GM19023 (cell line): ENCODE data around the gene ARSB.
"Not testable (repeated sequence)": the region's sequence is repeated elsewhere in the genome, so short reads cannot be mapped to it uniquely, and the experiment has no call there.

Experiments used
- ATAC-seq: cut with Tn5 transposase; IDR thresholded peaks from one replicate; pipeline ENCODE4 v1.9.1; 2021; ENCODE audit warnings: mild to moderate bottlenecking, moderate library complexity; ENCODE audit not compliant: unreplicated experiment

Gene ARSB

DNA sequence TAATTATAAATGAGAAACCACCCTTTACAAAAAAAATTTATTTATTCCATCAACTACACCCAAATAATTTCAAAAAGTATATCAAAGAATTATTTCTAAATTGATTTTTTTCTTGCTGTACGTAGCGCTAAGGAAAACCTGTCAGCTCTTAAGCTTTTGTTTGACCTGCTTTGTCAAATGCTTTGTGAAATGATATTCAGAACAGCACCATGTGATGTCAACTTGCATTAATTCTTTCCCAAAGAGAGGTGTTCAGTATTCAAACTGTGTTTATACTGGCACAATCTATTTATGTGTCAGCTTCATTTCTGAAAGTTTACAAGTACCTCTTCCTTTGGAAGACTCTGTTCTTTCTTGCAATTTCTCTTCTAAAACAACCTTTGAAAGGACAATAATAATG lies 12.0 kb upstream of the ARSB start:
- ATAC-seq: no peak

DNA sequence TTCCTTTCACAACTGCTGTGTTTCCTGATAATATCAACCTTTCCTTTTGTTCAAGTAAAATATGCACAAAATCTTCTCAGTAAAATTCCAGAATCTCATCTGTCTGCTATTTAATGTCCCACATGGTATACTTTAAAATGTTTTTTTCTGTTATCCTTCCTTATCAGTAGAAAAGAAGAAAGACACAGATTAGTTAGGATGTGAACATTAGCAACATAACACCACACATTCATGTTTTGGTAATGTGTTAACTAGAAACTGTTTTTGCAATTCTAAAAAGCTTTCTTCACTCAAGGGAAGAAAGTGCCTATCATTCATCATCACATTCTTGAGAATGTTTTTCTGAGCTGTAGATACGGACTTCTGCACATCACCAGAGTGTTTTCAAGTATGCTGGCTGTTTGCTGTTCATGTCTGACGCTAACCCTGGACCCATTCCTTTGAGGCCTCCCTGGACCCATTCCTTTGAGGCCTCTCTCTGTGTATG lies 10.5 kb upstream of the ARSB start:
- ATAC-seq: no peak

DNA sequence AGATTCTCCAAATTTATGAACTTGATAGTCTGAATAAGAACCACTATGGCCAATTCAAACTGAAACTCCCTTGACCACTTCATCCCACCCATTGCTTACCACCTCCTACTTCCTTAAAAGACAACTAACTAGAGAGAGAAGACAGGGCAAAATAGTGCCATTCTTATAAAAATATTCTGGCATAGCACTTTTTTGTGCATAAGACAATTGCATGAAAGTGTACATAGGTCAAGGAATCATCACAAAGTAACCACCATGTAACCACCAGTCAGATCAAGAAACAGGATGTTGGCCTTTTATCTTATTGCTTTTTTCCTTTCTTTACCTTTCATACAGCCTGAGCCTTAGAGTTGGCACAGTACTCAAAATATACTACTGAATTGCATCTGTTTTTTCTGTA lies 8.1 kb upstream of the ARSB start:
- ATAC-seq: no peak

DNA sequence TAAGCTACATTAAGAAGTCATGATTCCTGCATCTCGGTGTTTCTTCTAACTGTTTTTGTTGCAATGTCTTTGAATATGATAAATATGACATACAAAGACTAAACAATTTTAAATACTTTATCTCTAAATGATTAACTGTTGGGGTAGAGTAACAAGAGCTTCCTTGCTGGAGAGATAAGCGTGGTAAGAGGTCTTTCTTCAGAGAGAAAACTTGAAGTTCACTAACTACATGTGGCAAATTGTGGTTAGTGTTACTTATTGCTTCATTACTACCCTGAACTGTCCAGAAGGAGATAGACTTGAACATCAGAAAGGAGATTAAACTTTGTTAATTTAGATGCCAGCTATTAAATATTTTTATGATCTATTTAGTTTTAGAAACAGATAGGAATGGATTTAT lies 7.0 kb upstream of the ARSB start:
- ATAC-seq: no peak

DNA sequence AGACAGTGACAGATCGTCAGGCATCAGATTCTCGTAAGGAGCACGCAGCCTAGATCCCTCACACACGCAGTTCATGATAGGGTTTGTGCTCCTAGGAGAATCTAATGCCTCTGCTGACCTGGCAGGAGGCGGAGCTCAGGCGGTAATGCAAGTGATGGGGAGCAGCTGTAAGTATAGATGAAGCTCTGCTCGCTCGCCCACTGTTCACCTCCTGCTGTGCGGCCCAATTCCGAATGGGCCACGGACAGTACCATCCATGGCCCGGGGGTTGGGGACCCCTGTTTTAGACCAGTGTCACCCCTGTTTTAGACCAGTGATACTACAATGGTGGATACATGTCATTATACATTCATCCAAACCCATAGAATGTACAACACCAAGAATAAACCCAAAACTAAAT lies 4.0 kb upstream of the ARSB start:
- ATAC-seq: no peak

DNA sequence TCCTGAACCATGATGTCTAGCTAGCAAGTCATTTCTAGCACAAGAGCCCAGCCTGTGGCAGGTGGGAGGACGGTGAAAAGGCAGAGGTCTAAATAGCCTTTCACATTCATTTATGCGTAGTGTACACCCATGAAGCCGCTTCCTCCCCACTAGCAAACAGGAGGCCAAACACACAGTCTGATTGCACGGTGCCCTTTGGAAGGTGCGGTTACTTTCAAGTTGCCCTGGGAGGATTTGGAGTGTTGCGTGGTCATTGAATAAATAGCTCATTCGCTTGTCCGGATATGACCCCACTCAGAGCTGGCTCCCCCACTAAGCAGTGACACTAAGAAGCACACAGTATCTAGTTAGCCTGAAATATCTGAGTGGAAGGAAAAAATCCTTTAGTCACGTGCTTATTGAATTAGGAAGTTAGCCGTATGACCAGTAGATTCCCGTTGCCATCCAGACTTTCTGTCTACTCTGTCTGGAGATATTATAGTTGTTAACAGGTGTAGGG lies 664 bp upstream of the ARSB start:
- peak; percentile 51 for ATAC-seq

DNA sequence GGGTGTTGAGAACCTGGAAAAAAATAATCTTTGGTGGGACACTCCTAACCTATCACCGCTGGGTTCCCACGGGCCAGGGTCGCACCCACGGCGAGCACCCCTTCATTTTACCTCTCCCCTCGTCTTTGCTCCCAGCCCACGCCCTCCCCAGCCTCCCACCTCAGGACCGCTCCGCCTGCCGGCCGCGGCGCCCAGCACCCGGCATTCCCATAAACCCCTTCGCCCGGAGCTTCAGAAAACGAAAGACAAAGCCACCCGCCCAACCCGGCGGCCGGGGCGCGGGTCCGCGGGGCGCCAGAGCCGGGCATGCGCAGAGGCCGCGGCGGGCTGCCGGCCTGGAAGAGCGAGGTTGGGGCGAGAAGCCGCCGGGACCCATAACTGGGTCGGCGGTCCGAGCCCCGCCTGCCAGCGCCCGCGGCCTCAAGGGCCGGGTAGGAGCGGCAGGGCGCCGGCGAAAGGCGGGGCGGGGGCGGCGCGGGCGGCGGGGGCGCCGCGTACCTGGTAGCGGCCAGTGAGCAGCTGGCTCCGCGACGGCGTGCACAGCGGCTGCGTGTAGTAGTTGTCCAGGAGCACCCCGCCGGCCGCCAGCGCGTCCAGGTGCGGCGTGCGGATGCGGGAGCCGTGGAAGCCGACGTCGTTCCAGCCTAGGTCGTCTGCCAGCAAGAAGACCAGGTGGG lies 533 bp downstream of the ARSB start:
- ATAC-seq: peak; percentile 62

DNA sequence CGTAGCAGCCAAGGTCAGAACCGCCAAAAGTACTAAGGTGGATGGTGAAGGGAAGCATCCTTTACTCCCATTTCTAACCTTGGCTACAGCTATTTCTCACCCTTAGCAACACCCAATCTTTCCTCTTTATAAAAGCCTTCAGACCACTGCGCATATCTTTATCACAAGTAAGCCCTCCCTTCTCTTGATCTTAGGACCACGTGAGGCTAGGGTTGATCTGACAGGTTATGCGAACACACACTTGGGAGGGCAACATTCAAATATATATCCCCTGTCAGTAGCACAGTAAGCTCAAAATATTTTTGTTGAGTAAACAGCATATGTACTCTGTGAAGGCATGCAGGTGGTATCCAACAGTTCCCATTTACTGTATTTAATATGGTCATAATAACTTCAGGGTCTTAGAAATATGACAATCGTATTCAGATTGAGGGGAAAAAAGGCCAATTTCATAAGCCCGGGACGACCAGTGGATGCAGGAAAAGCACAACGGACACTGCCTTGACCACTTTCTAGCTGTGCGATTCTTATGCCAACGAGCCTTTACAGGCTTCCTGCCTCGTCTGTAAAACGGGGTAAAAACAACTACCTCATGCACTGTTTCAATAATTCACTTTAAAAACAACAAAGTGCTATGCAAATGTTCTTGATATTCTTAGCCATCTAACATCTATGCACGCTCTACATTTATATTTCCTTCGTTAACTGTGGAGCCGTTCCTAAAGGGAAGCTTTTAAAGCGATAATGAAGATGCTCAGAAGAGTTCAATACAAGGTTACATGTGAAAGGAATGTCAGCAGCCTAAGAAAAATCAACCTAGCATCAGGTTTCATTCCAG lies 1.3 kb downstream of the ARSB start:
- ATAC-seq: peak; percentile 0

DNA sequence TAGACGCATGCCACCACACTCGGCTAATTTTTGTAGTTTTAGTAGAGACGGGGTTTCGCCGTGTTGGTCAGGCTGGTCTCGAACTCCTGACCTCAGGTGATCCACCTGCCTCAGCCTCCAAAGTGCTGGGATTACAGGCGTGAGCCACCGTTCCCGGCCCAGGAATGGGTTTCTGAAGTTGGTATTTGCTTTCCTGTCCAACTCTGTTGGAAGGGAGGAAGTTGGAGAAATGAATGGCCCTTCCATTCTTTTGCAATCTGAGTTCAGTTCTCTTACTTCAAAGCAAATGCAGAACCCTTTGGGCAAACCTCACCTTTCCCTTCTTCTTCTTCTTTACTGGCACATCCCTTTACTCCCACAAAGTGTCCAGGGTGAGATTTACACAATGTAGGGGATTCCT lies 1.9 kb downstream of the ARSB start:
- not testable (repeated sequence) for ATAC-seq

DNA sequence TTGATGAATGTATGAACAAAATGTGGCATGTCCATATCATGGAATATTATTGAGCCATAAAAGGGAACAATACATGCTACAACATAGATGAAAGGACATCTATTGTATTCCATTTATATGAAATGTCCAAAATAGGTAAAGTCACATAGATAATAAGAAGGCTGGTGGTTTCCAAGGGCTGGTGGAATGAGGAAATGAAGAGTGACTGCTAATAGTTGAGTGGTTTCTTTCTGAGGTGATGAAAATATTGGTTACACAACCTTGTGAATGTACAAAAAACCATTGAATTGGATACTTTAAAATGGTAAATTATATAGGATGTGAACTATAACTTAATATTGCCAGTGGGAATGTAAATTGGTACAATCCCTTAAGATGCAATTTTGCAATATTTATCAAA lies 5.2 kb downstream of the ARSB start:
- ATAC-seq: no peak

DNA sequence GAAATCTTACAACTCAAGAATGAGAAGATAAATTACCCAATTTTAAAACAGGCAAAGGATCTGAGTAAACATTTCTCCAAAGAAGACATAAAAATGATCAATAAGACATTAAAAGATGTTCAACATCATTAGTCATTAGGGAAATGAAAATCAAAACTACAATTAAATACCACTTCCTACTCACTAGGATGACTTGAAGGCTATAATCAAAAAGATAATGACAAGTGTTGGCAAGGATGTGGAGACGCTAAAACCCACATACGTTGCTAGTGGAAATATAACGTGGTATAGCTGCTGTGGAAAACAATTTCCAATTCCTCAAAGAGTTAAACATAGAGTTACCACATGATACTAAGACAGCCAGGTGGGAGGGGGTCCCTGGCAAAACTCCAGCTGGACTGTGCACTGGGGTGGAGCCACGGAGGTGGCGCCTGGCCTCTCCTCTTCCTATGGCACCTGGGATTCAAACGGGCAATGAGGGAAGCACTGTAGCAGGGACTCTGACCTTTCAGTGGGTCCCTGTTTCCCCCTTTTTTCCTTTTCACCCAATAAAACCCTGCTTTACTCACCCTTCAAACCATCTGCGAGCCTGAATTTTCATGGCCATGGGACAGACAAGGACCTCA lies 5.9 kb downstream of the ARSB start:
- ATAC-seq: no peak

DNA sequence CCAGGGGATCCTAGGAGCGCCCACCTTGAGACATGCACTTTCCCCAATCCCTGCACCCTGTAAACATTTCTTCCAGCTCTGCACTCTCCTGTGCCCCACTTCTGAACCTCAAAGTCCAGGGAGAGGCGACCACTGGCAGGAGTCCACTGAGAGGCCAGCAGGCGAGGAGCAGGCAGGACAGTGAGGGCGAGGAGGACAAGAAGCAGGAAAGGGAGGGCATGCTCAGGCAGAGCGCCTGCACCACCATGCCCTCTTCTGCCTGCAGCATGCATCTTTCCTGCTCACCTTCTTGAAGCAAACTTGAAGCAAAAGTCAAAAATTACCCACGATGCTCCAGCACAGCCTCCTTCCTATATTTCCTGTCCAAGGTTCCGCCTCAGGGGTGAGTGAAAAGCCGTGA lies 10.1 kb downstream of the ARSB start:
- no peak for ATAC-seq

DNA sequence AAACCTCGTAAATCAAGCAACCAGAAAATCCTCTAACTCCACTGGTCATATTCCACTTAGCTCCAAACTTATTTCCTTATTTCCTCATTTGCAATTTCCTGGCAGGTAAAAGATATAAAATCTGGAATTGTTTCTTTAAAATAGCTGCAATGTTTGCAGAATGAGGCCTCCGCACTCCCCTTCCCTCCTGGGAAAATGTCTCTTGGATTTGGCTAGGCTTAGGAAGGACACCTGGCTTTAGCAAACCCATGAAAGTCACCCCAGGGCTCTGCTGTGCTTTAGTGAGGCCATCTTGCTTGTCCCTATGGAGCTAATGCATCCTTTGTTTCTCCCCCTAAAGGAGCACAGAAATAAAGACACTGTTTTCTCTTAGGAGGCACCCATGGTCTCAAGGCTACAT lies 10.5 kb downstream of the ARSB start:
- ATAC-seq: no peak

DNA sequence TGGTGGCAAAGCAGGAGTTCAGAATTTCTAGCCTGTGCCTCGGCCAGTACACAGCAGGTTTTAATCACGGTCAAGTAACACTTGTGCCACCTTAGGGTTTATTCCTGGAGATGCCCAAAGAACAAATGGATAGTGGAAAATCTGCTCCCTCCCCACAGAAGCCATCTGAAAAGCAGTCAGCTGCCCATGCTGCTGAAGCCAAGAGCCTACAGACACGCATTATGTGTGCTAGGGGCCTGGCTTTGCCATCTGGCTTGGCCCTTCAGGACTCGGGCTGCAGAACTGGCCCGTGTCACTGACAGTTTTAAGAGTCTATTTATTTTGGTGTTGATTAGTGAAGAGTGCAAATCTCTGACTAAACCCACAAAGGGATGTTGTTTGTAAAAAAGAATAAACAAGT lies 11.1 kb downstream of the ARSB start:
- ATAC-seq: no peak

DNA sequence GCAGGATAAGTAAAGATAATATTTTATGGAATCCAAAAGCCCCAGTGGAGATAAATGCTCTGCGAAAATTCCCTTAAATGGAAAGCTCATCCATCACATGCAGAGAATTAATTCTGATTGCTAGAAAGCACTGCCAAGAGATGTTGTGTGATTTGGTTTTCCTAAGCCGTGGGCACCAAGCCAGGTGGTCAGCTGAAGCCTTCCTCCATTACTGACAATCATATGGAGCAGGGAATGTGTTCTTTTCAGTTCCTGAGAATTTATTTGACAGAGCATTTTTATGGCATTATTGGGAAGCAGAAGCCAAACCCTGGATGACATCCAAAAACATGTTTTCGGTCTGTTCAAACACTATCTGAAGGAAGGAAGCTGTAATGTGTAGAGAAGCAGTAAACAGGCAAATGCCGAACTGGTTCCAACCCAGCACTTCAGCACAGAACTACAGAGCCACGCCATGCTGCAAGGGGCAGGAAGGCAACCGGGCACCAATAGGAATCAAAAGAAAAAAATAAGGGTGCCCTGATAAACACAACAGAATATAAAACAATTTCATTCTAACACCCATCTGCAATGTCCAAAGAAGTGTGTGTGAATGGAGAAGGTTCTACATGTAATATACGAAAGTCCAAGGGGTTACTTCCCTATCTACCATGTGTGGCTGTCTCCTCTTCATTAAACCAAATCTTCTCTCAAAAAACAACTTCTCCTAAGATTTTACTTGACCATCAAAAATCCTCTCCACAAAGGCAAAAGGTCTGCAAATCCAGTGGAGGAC lies 12.3 kb downstream of the ARSB start:
- ATAC-seq: no peak

DNA sequence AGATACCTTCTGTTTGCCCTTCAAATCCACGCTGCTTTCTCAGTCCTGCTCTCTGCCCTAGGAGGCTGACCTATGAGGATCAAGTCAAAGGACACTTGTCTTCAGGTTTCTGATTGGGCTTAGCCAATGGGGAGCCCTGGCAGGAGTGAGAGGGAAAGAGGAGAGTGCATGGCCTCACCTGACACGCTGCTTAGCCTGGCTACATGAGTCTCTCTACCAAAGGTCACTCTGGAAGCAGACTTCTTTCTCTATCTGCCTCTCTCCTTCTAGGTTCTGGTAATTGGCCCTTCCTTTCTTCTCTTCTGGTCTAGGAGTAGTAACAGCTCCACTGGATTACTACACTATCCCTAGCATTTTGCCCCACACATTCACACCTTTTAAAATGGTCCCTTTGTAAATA lies 13.1 kb downstream of the ARSB start:
- no peak for ATAC-seq

DNA sequence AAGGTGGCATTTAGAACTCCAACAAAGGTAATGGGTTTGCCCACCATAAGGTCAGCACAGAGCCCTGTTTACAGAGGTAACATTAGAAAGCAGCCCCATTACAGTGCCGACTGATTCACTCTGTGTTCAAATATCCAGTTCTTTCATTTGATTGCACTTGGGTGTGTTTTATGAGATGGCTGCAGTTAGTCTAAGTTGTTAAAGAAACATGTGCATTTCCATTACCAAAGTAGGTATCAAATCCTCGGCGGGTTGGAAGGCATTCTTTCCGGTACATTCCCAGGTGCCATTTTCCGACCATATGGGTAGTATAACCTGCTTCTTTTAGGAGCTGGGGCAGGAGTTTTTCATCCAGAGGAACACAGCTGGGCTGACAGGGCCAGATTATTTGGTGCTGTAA lies 16.3 kb downstream of the ARSB start:
- no peak for ATAC-seq

DNA sequence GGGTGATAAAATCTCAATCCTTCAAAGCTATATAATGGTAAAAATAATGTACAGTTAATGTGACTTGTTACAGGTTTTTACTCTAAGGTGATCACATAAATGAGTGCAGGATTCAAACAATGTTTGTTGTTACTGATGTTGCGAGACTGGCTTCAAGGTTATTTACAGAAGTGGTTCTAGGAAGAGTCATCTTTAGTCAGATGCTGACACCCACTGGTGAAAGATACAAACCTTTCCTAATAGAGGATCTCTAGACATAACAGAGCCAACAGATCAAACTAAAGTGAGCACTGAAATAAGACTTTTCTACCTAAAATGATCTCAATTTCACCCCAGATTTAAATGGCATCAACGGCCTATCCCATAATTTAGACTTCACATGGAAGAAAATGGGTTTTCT lies 20.2 kb downstream of the ARSB start:
- ATAC-seq: no peak

DNA sequence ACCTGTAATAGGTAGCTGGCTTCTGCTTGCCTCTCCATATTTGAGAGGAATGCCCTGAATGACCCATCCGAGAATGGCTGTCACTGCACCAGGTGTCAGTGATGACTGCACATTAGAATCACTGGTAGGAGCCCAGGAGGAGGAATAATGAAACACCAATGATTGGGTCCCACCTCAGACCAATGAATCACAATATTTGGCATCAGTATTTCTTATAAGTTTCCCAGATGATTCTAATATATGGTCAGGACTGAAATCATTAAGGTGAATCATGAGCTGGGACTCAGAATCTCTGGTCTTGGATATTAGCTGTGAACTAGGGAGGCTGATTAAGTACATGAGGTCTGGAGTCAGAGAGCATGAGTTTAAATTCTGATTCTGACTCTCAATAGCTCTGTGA lies 23.4 kb downstream of the ARSB start:
- no peak for ATAC-seq

DNA sequence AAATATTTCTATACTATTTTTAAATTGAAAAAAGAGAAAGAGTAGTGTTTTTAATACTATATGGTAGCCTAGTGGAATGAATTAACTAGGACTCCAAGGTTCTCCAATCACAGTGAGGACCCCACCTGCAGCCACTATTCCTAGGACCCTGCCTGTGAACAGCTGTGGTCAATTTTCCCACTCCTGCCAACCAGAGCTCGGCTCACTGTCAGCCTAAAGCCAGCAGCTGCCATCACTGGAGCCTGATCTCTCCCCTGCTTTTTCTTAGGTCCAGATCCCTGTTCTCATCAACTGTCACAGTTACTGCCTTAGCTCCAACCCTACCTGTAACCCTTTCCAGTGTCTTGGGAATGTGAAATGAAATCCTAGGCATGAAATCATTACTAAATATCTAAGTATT lies 25.3 kb downstream of the ARSB start:
- no peak for ATAC-seq
